NCI-H187 treated with DMSO at 0.1 percent for 48 hours (cell line): Measurements from ENCODE around the gene METTL23.

Source experiments
- DNase-seq: peaks from one replicate; lab custom pipeline; 2025; lab: John Stamatoyannopoulos, UW

METTL23 gene

GRCh38 chr17:76772842-76773525 is 46.3 kb downstream of the METTL23 start:
- DNase-seq: no peak

- DNase-seq: no peak
Measured at GRCh38 chr17:76775021-76775600, 48.5 kb downstream of the METTL23 start.

- no peak for DNase-seq
Measured at GRCh38 chr17:76781056-76781982, 54.7 kb downstream of the METTL23 start.

GRCh38 chr17:76783146-76783545 is 56.5 kb downstream of the METTL23 start:
- DNase-seq: no peak
